GM19238 (cell line): Measurements from ENCODE around the gene CDC16.
"Not testable (repeated sequence)": the region's sequence is repeated elsewhere in the genome, so short reads cannot be mapped to it uniquely, and the experiment has no call there.

Experiments
- DNase-seq: peaks from one replicate; pipeline ENCODE4 v3.0.0; 2011; ENCODE audit warnings: low spot score; ENCODE audit not compliant: insufficient read length

CDC16 gene, protein sequence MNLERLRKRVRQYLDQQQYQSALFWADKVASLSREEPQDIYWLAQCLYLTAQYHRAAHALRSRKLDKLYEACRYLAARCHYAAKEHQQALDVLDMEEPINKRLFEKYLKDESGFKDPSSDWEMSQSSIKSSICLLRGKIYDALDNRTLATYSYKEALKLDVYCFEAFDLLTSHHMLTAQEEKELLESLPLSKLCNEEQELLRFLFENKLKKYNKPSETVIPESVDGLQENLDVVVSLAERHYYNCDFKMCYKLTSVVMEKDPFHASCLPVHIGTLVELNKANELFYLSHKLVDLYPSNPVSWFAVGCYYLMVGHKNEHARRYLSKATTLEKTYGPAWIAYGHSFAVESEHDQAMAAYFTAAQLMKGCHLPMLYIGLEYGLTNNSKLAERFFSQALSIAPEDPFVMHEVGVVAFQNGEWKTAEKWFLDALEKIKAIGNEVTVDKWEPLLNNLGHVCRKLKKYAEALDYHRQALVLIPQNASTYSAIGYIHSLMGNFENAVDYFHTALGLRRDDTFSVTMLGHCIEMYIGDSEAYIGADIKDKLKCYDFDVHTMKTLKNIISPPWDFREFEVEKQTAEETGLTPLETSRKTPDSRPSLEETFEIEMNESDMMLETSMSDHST

DNA sequence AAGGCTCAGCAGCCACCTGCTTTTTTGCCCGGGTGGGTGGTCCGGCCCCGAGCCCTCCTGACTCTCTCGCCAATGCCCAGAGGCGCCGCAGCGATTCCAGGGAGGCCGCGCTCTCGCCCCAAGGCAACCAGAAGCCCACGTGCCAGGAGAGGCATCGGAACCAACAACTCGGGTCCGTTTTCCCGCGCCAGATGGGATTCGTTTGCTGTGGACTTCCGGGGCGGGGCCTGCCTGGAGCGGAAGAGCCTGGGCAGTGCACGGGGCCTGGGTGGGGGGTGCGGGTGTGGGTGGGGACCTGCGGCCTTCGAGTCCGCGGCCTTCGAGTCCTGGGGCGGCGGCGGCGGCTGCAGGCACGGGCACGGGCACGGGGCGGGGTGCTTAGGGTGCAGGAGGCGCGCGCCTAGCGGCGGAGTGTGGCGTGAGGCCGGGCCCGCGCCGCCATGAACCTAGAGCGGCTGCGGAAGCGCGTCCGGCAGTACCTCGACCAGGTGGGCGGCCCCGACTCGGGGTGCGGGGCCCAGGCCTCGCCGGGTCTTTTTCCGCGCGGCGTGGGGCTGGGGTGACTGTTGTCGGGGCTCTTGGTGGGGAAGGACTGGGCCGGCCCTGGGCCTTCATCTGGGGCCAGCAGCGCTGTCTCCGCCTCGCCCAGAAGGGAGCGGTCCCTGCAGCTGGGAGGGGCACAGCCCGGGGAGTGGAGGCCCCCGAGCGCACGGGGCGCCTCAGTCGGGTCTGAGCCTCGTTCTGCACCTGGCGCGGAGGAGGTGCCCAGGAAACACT, at the start of gene CDC16:
CDC16 (plus strand) TSS at position 253 of the 777 bp plus-strand sequence; CDS start at position 441, 188 bp downstream.
- DNase-seq: peak; percentile 95

DNA sequence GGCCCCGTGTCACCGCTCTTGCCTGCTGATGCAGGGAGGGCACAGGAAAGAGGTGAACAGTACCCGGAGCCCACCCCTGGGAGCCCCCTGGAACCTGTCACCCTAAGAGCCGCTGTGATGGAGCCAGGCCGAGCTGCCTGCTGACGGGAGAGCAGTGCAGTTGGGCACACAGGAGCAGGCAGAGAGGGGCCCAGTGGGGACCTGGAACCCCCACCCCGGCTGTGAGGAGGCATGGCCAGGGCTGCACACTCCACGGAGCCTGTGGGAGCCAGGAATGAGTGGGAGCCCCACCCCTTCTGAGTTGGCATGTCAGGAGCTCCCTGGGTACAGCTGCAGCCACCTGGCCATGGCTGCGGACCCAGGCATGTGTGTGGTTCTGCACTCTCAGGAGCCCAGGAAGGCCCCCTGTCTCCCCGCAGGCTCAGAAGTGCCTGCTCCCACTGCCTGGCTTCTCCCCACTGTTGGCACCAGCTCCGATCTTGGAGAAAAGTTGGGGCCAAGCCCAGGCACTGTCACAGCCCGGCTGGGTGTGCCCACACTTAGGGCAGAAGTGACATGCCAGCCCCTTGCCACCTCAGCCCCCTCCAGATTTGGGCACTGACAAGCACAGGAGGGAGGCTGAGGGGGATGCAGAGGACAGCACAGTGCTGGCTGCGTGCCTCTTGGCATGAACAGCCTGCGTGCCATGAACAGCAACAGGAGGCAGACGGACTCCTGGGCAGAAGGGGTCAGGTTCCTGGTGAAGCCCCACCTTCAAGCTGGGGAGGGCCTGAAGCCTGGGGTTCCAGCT, 49.3 kb upstream of the CDC16 start:
- DNase-seq: no peak

DNA sequence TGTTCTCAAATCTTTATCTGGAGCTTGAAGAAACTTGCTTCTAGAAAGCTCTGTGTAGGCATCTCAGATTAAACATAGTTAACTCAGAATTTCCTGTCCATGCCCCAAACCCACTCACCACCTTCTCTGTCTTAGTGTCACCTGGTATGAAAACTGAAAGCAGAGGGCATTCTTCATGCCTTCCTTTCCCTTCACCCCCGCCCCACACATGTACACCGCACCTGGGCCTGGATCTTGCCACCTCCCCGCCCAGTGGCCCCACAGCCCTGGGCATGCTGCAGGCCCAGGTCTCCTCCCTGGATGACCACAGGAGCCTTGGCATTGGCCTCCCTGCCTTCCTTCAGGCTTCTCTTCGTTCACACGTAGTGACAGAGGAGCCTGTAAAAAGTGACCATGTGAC, 39.8 kb upstream of the CDC16 start:
- DNase-seq: no peak

DNA sequence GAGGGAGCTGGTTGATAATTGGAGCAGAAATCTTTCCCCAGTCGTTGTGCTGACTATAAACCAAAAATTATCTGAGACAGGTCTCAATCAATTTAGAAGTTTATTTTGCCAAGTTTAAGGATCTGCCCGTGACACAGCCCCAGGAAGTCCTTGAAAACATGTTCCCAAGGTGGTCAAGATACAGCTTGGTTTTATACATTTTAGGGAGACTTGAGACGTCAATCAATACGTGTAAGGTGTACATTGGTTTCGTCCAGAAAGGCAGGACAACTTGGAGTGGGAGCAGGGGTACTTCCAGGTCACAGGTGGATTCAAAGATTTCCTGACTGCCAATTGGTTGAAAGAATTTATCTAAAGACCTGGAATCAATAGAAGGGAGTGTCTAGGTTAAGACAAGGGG, 38.1 kb upstream of the CDC16 start:
- DNase-seq: no peak

GRCh38 chr13:114198556-114198955, 36.1 kb upstream of the CDC16 start:
- DNase-seq: no peak

DNA sequence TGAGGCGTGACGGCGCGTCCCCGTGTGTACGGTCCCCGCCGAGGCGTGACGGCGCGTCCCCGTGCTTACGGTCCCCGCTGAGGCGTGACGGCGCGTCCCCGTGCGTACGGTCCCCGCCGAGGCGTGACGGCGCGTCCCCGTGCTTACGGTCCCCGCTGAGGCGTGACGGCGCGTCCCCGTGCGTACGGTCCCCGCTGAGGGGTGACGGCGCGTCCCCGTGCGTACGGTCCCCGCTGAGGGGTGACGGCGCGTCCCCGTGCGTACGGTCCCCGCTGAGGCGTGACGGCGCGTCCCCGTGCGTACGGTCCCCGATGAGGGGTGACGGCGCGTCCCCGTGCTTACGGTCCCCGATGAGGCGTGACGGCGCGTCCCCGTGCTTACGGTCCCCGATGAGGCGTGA, 35.2 kb upstream of the CDC16 start:
- not testable (repeated sequence) for DNase-seq

- DNase-seq: no peak
Observed at GRCh38 chr13:114199954-114200353, 34.7 kb upstream of the CDC16 start.

- no peak for DNase-seq
Observed at GRCh38 chr13:114200399-114200911, 34.2 kb upstream of the CDC16 start.

DNA sequence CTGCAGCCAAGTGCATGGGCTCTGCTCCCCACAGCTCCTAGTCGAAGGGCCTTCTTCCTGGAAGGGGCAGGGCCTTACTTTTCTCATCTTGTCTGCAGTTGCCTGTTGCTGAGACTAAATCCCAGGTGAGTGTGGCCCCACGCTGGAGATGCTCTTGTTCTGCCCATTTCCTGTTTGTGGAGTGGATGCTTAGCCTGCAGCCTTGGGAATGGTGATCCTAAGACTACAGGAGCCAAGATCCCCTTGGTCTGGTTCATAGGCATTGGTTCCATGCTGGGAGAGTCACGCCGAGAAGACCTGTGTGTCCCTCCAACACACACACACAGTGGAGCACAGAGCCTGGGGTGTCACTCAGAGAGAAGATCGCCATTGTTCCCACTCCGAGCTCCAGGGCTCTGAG, 32.1 kb upstream of the CDC16 start:
- no peak for DNase-seq

DNA sequence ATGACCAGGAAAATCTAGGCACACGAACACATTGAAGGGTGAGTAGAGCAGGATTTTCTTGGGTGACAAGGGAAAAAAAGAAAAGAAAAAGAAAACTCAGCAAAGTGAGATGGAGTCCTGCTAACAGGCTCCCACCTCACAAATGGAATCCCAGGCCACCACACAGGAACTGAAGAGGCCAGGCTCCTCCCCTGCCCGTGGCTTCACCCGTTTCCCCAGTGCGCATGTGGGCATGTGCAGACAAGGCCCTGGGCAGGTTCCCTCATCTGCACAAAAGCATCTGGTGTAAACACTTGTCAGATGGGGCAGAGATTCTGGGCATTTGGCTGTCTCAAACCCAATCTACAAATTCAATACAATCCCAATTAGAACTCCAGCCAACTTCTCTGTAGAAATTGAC, 31.2 kb upstream of the CDC16 start:
- no peak for DNase-seq

DNA sequence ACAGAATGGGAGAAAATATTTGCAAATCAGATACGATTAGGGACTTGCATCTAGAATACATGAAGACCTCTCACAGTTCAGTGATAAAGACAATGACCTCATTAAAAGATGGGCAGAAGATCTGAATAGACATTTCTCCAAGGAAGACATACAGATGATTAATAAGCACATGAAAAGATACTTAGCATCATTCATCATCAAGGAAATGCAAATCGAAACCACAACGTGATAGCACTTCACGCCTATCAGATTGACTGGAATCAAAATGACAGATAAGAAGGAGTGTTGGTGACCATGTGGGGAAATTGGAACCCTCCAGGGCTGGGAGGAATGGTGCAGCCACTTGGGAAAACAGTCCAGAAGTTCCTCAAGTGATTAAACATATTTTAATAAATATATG, 29.8 kb upstream of the CDC16 start:
- no peak for DNase-seq

- no peak for DNase-seq
Observed at GRCh38 chr13:114208134-114208533, 26.6 kb upstream of the CDC16 start.

GRCh38 chr13:114211446-114212157, 23.1 kb upstream of the CDC16 start:
- DNase-seq: no peak

DNA sequence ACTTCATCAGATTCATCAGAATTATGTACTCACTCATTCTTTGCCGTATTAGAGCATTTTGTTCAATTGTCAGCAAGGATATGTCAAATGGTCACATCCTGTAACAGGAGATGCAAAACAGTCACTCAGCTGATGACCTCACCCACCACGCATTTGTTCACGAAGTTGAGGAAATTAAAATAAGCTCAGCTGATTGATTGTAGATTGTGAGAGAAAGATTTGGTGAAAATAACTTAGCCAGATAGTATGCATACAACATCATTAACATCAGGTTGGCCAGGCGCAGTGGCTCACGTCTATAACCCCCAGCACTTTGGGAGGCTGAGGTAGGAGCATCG, 22.6 kb upstream of the CDC16 start:
- no peak for DNase-seq

DNA sequence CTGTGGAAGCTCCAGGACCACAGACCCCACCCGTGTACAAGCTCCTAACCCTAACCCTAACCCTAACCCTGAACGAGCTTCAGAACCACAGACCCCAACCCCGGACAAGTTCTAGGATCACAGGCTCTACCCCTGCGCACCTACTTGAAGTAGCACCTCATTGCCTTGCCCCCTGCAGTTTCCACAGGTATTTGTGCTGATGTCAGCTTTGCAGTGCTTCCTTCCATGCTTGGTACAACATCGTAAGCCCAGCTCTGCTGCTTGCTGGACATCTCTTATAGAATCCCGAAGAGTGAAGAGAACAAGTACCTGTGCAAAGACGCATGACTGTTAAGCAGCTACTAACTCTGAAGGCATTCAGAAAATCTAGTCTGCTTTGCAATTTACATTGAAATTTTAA, 20.7 kb upstream of the CDC16 start:
- no peak for DNase-seq

- DNase-seq: no peak
Observed at GRCh38 chr13:114219392-114219791, 15.3 kb upstream of the CDC16 start.

DNA sequence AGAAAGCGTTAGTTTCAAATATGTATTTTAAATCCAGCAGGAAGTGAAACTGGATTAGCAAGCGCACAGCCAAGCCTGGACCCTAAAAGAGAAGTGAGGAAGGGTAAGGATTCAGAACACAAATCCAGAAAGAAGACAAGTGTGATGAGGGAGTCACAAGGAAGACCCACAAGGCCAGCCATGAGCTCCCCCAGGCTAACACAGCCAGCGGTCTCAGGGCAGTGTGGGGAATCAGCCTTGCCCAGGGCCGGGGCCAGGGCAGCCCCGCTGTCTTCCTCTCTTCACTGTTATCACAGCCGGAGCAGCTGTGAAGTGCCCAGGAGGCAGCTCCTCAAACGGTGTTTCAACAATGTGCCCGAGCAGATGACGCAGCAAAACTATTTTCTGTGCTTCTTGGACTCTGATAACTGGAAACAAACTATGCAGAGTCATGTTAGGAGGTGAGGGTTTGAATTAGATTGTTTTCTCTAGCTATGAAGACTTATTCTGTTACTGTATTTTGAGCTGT, 12.2 kb upstream of the CDC16 start:
- DNase-seq: no peak

DNA sequence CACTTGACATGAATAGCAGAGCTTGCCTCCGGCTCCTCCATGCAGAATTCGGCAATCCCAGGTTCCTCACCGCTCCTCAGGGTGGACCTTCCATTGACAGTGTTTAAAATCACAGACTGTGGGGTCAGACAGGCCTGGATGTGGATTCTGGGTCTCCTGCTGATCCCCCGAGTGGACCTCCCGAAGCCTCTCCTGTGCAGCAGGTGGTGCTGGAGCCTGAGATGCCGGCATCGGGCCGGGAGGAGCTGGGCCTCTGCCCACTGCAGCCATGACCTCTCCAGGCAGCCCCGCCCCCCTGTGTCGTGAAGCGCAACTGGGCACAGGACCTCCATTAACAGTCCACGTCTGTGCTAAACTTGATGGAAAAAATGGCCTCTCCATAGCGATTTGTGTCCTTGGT, 10.5 kb upstream of the CDC16 start:
- no peak for DNase-seq

GRCh38 chr13:114225610-114226009, 9.1 kb upstream of the CDC16 start:
- no peak for DNase-seq

GRCh38 chr13:114226088-114226487, 8.6 kb upstream of the CDC16 start:
- DNase-seq: no peak
